H1 (cell line): ENCODE data around the gene IER5. TPM values are rescaled to one million over a fixed set of nuclear protein-coding genes. Genes with fewer than 3 reads are reported as not detected.
A peak's percentile ranks its signal among the peaks of the same experiment; 100 is the strongest.

Experiments used
- CHD2 ChIP-seq: IDR thresholded peaks from 2 replicates; pipeline ENCODE4 v1.6.1; 2012; ENCODE audit warnings: low read length, improper control_type of control experiment
- CHD7 ChIP-seq: fragments of 300-600 bp; sonication (generic); IDR thresholded peaks from 2 replicates; pipeline ENCODE4 v1.7.1; 2012; ENCODE audit warnings: low read length, moderate library complexity, mild to moderate bottlenecking, inconsistent platforms; ENCODE audit not compliant: insufficient replicate concordance
- CREB1 ChIP-seq: IDR thresholded peaks from 2 replicates; pipeline ENCODE4 v1.6.1; 2012; ENCODE audit warnings: inconsistent platforms
- KDM4A ChIP-seq: IDR thresholded peaks from one replicate; pipeline ENCODE4 v1.7.1; 2012; ENCODE audit warnings: low read depth, mild to moderate bottlenecking, moderate library complexity, low read length, inconsistent platforms; ENCODE audit not compliant: severe bottlenecking
- MAFK ChIP-seq: IDR thresholded peaks from 2 replicates; pipeline ENCODE4 v1.6.1; 2012; ENCODE audit warnings: low read depth, mild to moderate bottlenecking, improper control_type of control experiment, low read length
- NANOG ChIP-seq: IDR thresholded peaks from 2 replicates; pipeline ENCODE4 v1.6.1; 2011; ENCODE audit warnings: low read length, low read depth, mild to moderate bottlenecking, inconsistent platforms; ENCODE audit not compliant: insufficient read depth, poor library complexity, severe bottlenecking
- POU5F1 ChIP-seq: IDR thresholded peaks from 2 replicates; pipeline ENCODE4 v1.6.1; 2011; ENCODE audit warnings: low read depth, mild to moderate bottlenecking, low read length, moderate library complexity
- RAD21 ChIP-seq, 2 experiments: IDR thresholded peaks in 1 of 2; conservative IDR thresholded peaks in 1 of 2; 2 replicates each; pipeline ENCODE4 v1.6.1; 2011; ENCODE audit warnings: low read depth in 2 of 2, low read length in 2 of 2, improper control_type of control experiment in 1 of 2, inconsistent platforms in 1 of 2, mild to moderate bottlenecking in 1 of 2, moderate library complexity in 1 of 2
- SIRT6 ChIP-seq: IDR thresholded peaks from one replicate; pipeline ENCODE4 v1.7.1; 2012; ENCODE audit warnings: low read length, inconsistent platforms
- SUZ12 ChIP-seq: fragments of 200-600 bp; sonication (generic); IDR thresholded peaks from 2 replicates; pipeline ENCODE4 v1.6.1; 2012; ENCODE audit warnings: mild to moderate bottlenecking, inconsistent platforms, low read length, moderate library complexity, mixed read lengths
- polyA plus RNA-seq, 7 experiments: library from polyadenylated mRNA; depleted of rRNA in 3 of 7; stranded (reverse) in 5 of 7; unstranded in 2 of 7; fragments of >200 nt in 5 of 7; fragments of 200-250 nt in 2 of 7; gene quantifications; 1 replicate in 5 of 7; 2 replicates in 1 of 7; 4 replicates in 1 of 7; pipeline versions ENCODE4 v1.2.1 to v1.2.3, GENCODE V29; 2011 to 2013; ENCODE audit warnings: missing spikeins in 2 of 7, mixed read lengths in 2 of 7
- total RNA-seq: library from RNA; stranded (reverse); fragmentation: NEBNext Ultra II Directional; extraction: Animal tissue kit (Norgen Biotek cat#: 25700); gene quantifications from 2 replicates; pipeline ENCODE4 v1.2.1, GENCODE V29; 2021

The IER5 gene
- total and polyA plus RNA-seq, 2 of the 8 experiments (the other 6 are each of a cell fraction or from before 2014, with no cell fraction given), result 3.5 to 7.7 TPM

DNA sequence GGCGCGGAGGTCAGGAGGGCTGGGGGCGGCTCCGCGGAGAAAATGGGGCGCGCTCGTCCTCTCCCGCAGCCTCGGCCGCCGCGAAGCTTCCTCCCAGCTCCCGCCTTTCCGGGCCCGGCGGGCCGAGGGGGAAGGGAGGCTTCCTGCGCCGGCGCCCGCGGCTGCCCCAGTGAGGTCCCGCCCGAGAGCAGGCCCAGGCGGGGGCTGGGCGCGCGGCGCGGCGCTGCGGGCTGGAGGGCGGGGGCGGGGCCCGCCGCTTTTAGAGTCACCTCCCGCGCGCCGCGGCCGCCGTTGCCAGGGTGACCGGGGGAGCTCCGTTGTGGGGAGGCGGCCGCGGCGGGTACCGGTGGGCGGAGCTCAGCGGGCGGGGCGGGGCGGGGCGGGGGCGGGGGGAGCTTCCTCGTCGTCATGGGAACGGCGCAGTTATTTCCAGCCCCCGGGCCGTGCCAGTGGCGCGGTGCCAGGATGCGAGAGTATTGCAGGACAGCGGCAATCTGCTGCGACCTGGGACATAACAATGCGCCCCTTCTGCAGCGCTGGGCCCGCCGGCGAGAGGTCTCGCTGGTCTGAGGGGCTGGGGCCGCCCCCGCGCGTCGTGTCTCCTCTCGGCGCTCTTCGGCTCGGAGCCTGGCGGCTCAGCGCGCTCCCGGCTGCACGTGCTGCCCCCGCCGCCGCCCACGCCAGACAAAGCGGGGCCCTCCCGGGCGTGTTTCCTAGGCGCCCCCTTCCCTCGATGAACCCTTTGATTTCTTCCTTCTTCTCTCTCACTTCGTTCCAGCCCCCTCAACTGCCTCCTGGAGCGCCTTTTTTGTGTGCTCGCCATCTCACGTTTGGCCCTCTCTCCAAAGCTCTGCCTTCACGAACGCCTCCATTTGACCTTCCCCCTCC, 16.9 kb downstream of the IER5 start (continued):
- TF ChIP-seq SUZ12 (no peak), CHD7 (no peak), POU5F1 (no peak), RAD21 (IDR thresholded peaks at IDR 0.05 in 1 of 2, conservative IDR thresholded peaks at IDR 0.05 in 1 of 2; ENCODE audit: low read depth in 2 of 2, low read length in 2 of 2) (no peak), KDM4A (no peak), NANOG (no peak), CHD2 (no peak), SIRT6 (no peak), MAFK (no peak), CREB1 (peak; percentile 82)
